GM10248 (cell line): ENCODE data around the gene TBC1D3.
"Not testable (repeated sequence)": the region's sequence is repeated elsewhere in the genome, so short reads cannot be mapped to it uniquely, and the experiment has no call there.

Experiments used
- CTCF ChIA-PET: fragments of 300-600 bp; sonication (Branson Sonifier 250); formaldehyde crosslinking; extraction: SDS; loops from one replicate; lab custom pipeline; 2021; ENCODE audit warnings: antibody characterized with exemption; lab: Yijun Ruan, JAX
- POLR2A ChIA-PET: fragments of 350-650 bp; sonication (Branson Sonifier 250); formaldehyde crosslinking; extraction: SDS; loops from one replicate; lab custom pipeline; 2020; ENCODE audit warnings: antibody characterized with exemption; lab: Yijun Ruan, JAX
- DNase-seq: peaks from one replicate; pipeline ENCODE4 v3.0.0; 2012; ENCODE audit errors: extremely low spot score

TBC1D3 gene

GRCh38 chr17:38192455-38192854 lies at the start of gene TBC1D3:
Gene TBC1D3 (minus strand): TSS chr17:38192555. CDS start chr17:38191029, 1,526 bp downstream.
- DNase-seq, CTCF ChIA-PET, POLR2A ChIA-PET: not testable (repeated sequence)

GRCh38 chr17:38232790-38233189 lies 40.4 kb upstream of the TBC1D3 start:
- CTCF ChIA-PET, POLR2A ChIA-PET, DNase-seq: not testable (repeated sequence)

GRCh38 chr17:38225844-38226495 lies 33.6 kb upstream of the TBC1D3 start:
- POLR2A ChIA-PET, DNase-seq, CTCF ChIA-PET: not testable (repeated sequence)

GRCh38 chr17:38220867-38221266 lies 28.5 kb upstream of the TBC1D3 start:
- CTCF ChIA-PET, POLR2A ChIA-PET, DNase-seq: not testable (repeated sequence)

GRCh38 chr17:38200271-38200670 lies 7.9 kb upstream of the TBC1D3 start:
- DNase-seq, CTCF ChIA-PET, POLR2A ChIA-PET: not testable (repeated sequence)

- CTCF ChIA-PET, POLR2A ChIA-PET, DNase-seq: not testable (repeated sequence)
Measured at GRCh38 chr17:38134860-38135259, 57.5 kb downstream of the TBC1D3 start.
